ENCODE measurements around the gene STIM1.

STIM1 gene

DNA sequence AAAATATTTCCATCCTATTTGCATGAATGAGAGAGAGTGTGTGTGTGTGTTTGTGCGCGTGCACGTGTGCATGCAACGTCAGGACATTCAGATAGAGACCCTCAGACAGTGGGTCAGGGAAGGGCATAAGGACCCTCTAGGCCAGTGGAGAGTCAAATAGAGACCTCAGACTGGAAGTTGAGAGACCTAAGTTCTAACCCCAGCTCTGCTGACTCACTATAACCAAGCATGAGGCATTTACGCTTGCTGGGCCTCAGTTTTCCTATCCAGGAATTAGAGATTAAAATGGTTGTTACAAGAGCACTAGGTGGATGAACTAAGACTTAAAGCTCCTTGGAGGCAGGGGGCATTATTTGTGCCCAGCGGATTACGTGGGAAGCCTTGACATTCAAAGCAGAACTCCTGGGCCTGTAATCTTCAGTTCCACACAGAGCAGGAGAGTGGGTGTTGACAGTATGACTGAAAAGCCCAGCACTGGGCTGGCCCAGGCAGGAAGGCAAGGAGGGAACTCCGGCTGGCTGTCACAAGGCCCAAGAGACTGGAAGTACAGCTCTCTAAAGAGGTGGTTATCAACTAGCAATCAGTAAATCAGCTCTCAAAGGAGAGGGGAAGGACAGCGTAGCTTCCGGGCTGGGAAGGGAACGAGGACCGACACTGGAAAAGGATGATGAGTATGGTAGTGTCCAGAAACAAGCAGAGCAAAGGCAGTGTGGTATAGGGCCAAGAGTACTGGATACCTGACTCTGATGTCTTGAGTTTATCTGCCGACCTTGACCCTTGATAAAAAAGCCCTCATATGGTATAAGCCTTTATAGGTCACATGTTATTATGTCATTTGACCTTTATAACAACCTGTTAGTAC lies 23.9 kb upstream of the STIM1 start:
- no peak for DNase-seq (ENCODE audit: extremely low read depth, low read depth)

DNA sequence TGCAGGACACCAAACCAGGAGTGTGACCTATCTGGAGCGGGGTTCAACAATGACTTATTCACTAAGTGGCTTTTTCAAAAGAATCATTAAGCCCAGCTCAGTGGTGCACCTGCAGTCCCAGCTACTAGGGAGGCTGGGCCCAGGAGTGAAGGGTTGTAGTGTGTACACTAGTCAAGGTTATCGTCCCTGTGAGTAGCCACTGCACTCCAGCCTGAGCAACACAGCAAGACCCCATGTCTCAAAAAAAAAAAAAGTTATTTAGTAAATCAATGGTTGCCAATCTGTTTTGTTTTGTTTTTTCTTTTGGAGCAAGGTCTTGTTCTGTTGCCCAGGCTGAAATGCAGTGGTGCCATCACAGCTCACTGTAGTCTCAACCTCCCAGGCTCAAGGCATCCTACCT lies 22.6 kb upstream of the STIM1 start:
- DNase-seq (ENCODE audit: extremely low read depth, low read depth) = no peak

More for the DNA sequence above, 23.9 kb upstream of the STIM1 start:
- TF ChIP-seq, protein P1, sequence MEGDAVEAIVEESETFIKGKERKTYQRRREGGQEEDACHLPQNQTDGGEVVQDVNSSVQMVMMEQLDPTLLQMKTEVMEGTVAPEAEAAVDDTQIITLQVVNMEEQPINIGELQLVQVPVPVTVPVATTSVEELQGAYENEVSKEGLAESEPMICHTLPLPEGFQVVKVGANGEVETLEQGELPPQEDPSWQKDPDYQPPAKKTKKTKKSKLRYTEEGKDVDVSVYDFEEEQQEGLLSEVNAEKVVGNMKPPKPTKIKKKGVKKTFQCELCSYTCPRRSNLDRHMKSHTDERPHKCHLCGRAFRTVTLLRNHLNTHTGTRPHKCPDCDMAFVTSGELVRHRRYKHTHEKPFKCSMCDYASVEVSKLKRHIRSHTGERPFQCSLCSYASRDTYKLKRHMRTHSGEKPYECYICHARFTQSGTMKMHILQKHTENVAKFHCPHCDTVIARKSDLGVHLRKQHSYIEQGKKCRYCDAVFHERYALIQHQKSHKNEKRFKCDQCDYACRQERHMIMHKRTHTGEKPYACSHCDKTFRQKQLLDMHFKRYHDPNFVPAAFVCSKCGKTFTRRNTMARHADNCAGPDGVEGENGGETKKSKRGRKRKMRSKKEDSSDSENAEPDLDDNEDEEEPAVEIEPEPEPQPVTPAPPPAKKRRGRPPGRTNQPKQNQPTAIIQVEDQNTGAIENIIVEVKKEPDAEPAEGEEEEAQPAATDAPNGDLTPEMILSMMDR (IDR thresholded peaks at IDR 0.05; ENCODE audit: low read depth, low read length) = no peak

GRCh38 chr11:3833449-3833848 lies 22.0 kb upstream of the STIM1 start:
- DNase-seq (ENCODE audit: extremely low read depth, low read depth) = no peak

More for the DNA sequence above, 22.6 kb upstream of the STIM1 start:
- TF ChIP-seq, protein P1 (IDR thresholded peaks at IDR 0.05; ENCODE audit: low read depth, low read length) = no peak

GRCh38 chr11:3834349-3834663 lies 21.2 kb upstream of the STIM1 start:
- TF ChIP-seq, protein P1 (IDR thresholded peaks at IDR 0.05; ENCODE audit: low read depth, low read length) = no peak
- DNase-seq (ENCODE audit: extremely low read depth, low read depth) = no peak

More at GRCh38 chr11:3833449-3833848, 22.0 kb upstream of the STIM1 start:
- TF ChIP-seq, protein P1 (IDR thresholded peaks at IDR 0.05; ENCODE audit: low read depth, low read length) = no peak

DNA sequence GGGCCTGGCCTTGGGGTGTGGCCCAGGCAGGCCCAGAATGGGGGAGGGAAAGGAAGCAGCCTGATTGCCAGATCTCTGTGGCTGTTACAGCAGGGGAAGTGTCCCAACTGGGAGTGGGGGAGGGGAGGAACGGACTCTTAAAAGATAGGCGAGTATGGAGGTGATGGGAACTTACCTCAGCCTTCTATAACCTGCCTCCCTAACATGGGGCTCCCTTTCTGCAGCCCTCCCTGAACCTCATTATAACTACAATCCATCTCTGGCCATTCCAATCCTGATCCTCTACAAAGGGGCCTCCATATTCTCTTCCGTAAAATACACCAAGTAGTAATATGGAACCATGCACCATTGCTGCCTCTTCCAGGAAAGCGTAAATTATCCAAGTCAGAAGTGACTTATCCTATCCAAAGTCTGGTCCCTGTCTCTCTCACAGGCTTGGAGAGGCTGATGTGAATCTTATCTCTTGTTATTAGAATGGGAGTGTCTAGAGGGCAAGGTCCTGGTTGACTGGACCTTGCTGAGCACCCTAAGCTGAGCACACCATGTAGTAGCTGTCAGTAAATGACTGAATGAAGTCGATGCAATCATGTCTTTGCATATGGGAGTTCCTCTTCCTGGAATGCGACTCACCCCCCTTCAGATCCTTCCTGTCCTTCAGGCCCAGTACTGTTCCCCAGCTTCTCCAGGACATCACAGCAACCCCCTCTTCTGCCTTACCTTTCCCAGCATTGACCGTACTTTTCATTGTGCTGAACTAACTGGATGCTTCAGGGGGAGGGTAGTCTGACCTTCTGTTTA lies 20.6 kb upstream of the STIM1 start:
- TF ChIP-seq, protein P1 (IDR thresholded peaks at IDR 0.05; ENCODE audit: low read depth, low read length) = no peak
- no peak for DNase-seq (ENCODE audit: extremely low read depth, low read depth)

- DNase-seq (ENCODE audit: extremely low read depth, low read depth) = no peak
- TF ChIP-seq, protein P1 (IDR thresholded peaks at IDR 0.05; ENCODE audit: low read depth, low read length) = no peak
Observed at GRCh38 chr11:3835751-3836150, 19.7 kb upstream of the STIM1 start.

DNA sequence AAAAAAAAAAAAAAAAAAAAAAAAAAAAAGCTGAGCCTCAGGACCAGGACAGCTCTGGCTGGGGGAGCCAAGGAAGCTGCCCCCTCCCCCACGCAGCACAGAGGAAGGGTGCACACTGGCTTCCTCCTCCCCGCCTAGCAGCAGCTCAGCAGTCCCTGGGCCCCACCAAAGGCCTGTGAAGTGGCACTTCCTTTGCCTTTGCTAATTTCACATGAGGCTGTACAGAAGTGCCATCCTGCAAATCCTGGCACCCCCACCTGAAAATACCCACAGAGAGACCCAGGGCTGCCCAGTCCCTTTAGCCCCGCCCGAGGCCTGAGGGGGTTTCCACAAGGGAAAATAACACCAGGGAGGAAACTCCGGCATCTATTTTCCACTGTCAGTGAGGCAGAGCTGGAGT lies 18.6 kb upstream of the STIM1 start:
- TF ChIP-seq, protein P1 (IDR thresholded peaks at IDR 0.05; ENCODE audit: low read depth, low read length) = no peak
- no peak for DNase-seq (ENCODE audit: extremely low read depth, low read depth)

Data from AG09319 (cell line).